Subcutaneous abdominal adipose tissue (tissue), 5 donors: ENCODE results near the gene NNAT.

Experiments used
- H3K27ac ChIP-seq: one replicate; pipeline ENCODE4 v1.7.0; 2013; ENCODE audit warnings: low read depth, mild to moderate bottlenecking, inconsistent platforms, low read length, moderate library complexity
- H3K27me3 ChIP-seq, 5 donors: one replicate each; pipeline ENCODE4 v1.7.0; 2013; ENCODE audit warnings: low read length in 5 of 5, inconsistent platforms in 1 of 5; ENCODE audit not compliant: control insufficient read depth in 5 of 5, insufficient read depth in 4 of 5
- H3K36me3 ChIP-seq, 5 donors: one replicate each; pipeline ENCODE4 v1.7.0; 2013; ENCODE audit warnings: low read length in 5 of 5; ENCODE audit not compliant: control insufficient read depth in 5 of 5, insufficient read depth in 5 of 5
- H3K4me1 ChIP-seq, 5 donors: one replicate each; pipeline ENCODE4 v1.7.0; 2013; ENCODE audit warnings: low read length in 5 of 5, mild to moderate bottlenecking in 3 of 5, moderate library complexity in 1 of 5; ENCODE audit not compliant: control insufficient read depth in 5 of 5, insufficient read depth in 5 of 5
- H3K4me3 ChIP-seq, 5 donors: one replicate each; pipeline ENCODE4 v1.7.0; 2013; ENCODE audit warnings: low read length in 5 of 5, low read depth in 1 of 5
- H3K9ac ChIP-seq, 5 donors: one replicate each; pipeline ENCODE4 v1.7.0; 2013; ENCODE audit warnings: low read length in 5 of 5, mild to moderate bottlenecking in 4 of 5, moderate library complexity in 3 of 5
- H3K9me3 ChIP-seq, 5 donors: one replicate each; pipeline ENCODE4 v1.7.0; 2013; ENCODE audit warnings: low read length in 5 of 5; ENCODE audit not compliant: control insufficient read depth in 5 of 5
- donor health status: healthy.
- donor health status: healthy.
- donor health status: healthy.
- donor health status: healthy.
- donor health status: healthy.

Gene NNAT

GRCh38 chr20:37523012-37523391 lies 2.0 kb downstream of the NNAT start:
- no peaks in the 10 kb centered on the region for H3K9me3 ChIP-seq
- H3K36me3 ChIP-seq = peaks cover 0 to 25% (median 9%) of the 10 kb centered on the region in 5 donors
- H3K27me3 ChIP-seq = no peaks in the 10 kb centered on the region
- peak overlapping the region; percentile 46 for H3K27ac ChIP-seq
- peak overlapping the region in 3 of 5 donors; percentile 11 to 23 (median 12) for H3K4me3 ChIP-seq
- H3K4me1 ChIP-seq = peaks cover 11 to 82% (median 80%) of the 10 kb centered on the region in 5 donors
- H3K9ac ChIP-seq = no peak overlapping the region

- peak overlapping the region; percentile 67 for H3K27ac ChIP-seq
- peaks cover 0 to 15% (median 3%) of the 10 kb centered on the region in 5 donors for H3K36me3 ChIP-seq
- H3K4me3 ChIP-seq = peak overlapping the region in 2 of 5 donors; percentile 7 to 97
- peak overlapping the region in 4 of 5 donors; percentile 2 to 60 (median 28) for H3K9ac ChIP-seq
- peaks cover 11 to 82% (median 78%) of the 10 kb centered on the region in 5 donors for H3K4me1 ChIP-seq
- H3K9me3 ChIP-seq = no peaks in the 10 kb centered on the region
- H3K27me3 ChIP-seq = no peaks in the 10 kb centered on the region
Observed at GRCh38 chr20:37523911-37524700, 3.1 kb downstream of the NNAT start.

- peak overlapping the region in 3 of 5 donors; percentile 3 to 60 (median 53) for H3K9ac ChIP-seq
- H3K27ac ChIP-seq = peak overlapping the region; percentile 67
- no peaks in the 10 kb centered on the region for H3K9me3 ChIP-seq
- H3K36me3 ChIP-seq = peaks cover 0 to 14% (median 3%) of the 10 kb centered on the region in 5 donors
- H3K27me3 ChIP-seq = no peaks in the 10 kb centered on the region
- peaks cover 8 to 74% (median 68%) of the 10 kb centered on the region in 5 donors for H3K4me1 ChIP-seq
- H3K4me3 ChIP-seq = peak overlapping the region in 4 of 5 donors; percentile 57 to 99 (median 96)
Observed at GRCh38 chr20:37524859-37525708, 4.0 kb downstream of the NNAT start.

- Histone ChIP-seq H3K36me3 (peaks cover 0 to 9% (median 0%) of the 10 kb centered on the region in 5 donors), H3K27ac (peak overlapping the region; percentile 95), H3K9me3 (no peaks in the 10 kb centered on the region), H3K27me3 (no peaks in the 10 kb centered on the region), H3K4me1 (peaks cover 8 to 67% (median 62%) of the 10 kb centered on the region in 5 donors), H3K4me3 (peak overlapping the region; percentile 57 to 99 (median 97)), H3K9ac (peak overlapping the region in 1 of 5 donors; percentile 60)
Observed at GRCh38 chr20:37525810-37526209, 4.8 kb downstream of the NNAT start.

GRCh38 chr20:37526238-37526838 lies 5.3 kb downstream of the NNAT start:
- H3K9ac ChIP-seq = peak overlapping the region; percentile 71 to 98 (median 96)
- no peaks in the 10 kb centered on the region for H3K27me3 ChIP-seq
- peaks cover 8 to 62% (median 60%) of the 10 kb centered on the region in 5 donors for H3K4me1 ChIP-seq
- peak overlapping the region; percentile 95 for H3K27ac ChIP-seq
- H3K9me3 ChIP-seq = no peaks in the 10 kb centered on the region
- peak overlapping the region; percentile 94 to 100 (median 98) for H3K4me3 ChIP-seq
- H3K36me3 ChIP-seq = peaks cover 0 to 3% (median 0%) of the 10 kb centered on the region in 5 donors

GRCh38 chr20:37526839-37527637 lies 6.0 kb downstream of the NNAT start:
- peaks cover 0 to 3% (median 0%) of the 10 kb centered on the region in 5 donors for H3K36me3 ChIP-seq
- H3K9ac ChIP-seq = peak overlapping the region; percentile 92 to 98 (median 96)
- peak overlapping the region; percentile 94 to 100 (median 98) for H3K4me3 ChIP-seq
- H3K27me3 ChIP-seq = no peaks in the 10 kb centered on the region
- H3K9me3 ChIP-seq = no peaks in the 10 kb centered on the region
- H3K27ac ChIP-seq = peak overlapping the region; percentile 95
- H3K4me1 ChIP-seq = peaks cover 8 to 59% (median 57%) of the 10 kb centered on the region in 5 donors

GRCh38 chr20:37527638-37528445 lies 6.8 kb downstream of the NNAT start, which contains the start of gene BLCAP:
Gene BLCAP, minus strand, starts transcription at chr20:37527876. Its CDS starts 8,702 bp downstream, at chr20:37519174.
- Histone ChIP-seq H3K9ac (peak within 1 kb of the TSS; percentile 92 to 98 (median 96)), H3K9me3 (no peaks in the 10 kb centered on the region), H3K36me3 (peaks cover 0 to 3% (median 0%) of the 10 kb centered on the region in 5 donors), H3K27ac (peak within 1 kb of the TSS; percentile 95), H3K4me3 (peak within 1 kb of the TSS; percentile 94 to 100 (median 98)), H3K27me3 (no peaks in the 10 kb centered on the region), H3K4me1 (peaks cover 8 to 55% (median 53%) of the 10 kb centered on the region in 5 donors)

GRCh38 chr20:37528446-37529213 lies 7.6 kb downstream of the NNAT start:
- Histone ChIP-seq H3K9me3 (no peaks in the 10 kb centered on the region), H3K27ac (peak overlapping the region; percentile 95), H3K27me3 (no peaks in the 10 kb centered on the region), H3K36me3 (peaks cover 0 to 3% (median 0%) of the 10 kb centered on the region in 5 donors), H3K4me1 (peaks cover 8 to 47% (median 45%) of the 10 kb centered on the region in 5 donors), H3K4me3 (peak overlapping the region; percentile 81 to 100 (median 98)), H3K9ac (peak overlapping the region; percentile 43 to 98 (median 96))
